ENCODE measurements around the gene IFFO2.

DNA sequence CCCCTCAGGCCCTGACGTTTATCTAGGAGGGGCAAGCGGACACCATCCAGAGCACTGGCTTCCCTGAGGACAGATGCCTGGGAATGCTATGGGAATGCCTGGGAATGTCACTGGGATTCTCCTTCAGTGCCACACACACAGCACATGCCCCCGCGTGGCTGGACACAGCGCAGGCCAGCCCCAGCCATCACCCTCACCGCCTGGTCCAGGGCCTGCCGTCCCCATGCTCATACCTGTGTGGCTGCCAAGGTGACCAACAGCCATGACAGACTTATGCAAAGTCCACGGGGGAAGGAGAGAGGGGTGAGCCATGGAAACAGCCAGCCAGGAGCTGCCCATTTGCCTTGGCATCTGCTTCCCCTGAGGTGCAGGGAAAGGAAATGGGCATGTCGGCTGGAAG lies 91.3 kb downstream of the IFFO2 start:
- TF ChIP-seq GATA1 (IDR thresholded peaks at IDR 0.05; ENCODE audit: low read depth, low read length): no peak
- no peak for TF ChIP-seq POLR2A (IDR thresholded peaks at IDR 0.05; ENCODE audit: low read length)
